DOHH2 (cell line): ENCODE measurements around the gene PVALEF.

Experiments used
- H3F3A ChIP-seq: fragments of 200-600 bp; sonication (generic), shearing (Covaris generic); 2 replicates; pipeline ENCODE4 v1.6.0; 2016; ENCODE audit warnings: antibody characterized with exemption, mild to moderate bottlenecking; ENCODE audit not compliant: control insufficient read depth, insufficient read depth
- H3K27ac ChIP-seq: fragments of 200-600 bp; sonication (generic); 2 replicates; pipeline ENCODE4 v1.5.1; 2014; ENCODE audit warnings: low read depth, mild to moderate bottlenecking, low read length, moderate library complexity
- H3K27me3 ChIP-seq: fragments of 200-600 bp; sonication (generic); 2 replicates; pipeline ENCODE4 v1.6.1; 2014; ENCODE audit warnings: mild to moderate bottlenecking, low read length, mixed read lengths; ENCODE audit not compliant: control insufficient read depth
- H3K36me3 ChIP-seq: fragments of 200-600 bp; sonication (generic); 2 replicates; pipeline ENCODE4 v1.6.1; 2014; ENCODE audit warnings: mild to moderate bottlenecking, low read length, moderate library complexity, mixed read lengths; ENCODE audit not compliant: control insufficient read depth
- H3K4me1 ChIP-seq: fragments of 200-600 bp; sonication (generic); 2 replicates; pipeline ENCODE4 v1.6.1; 2014; ENCODE audit warnings: mild to moderate bottlenecking, low read length, mixed read lengths; ENCODE audit not compliant: control insufficient read depth
- H3K4me2 ChIP-seq: fragments of 200-600 bp; sonication (generic); 2 replicates; pipeline ENCODE4 v1.6.0; 2014; ENCODE audit warnings: mild to moderate bottlenecking, low read length, moderate library complexity
- H3K4me3 ChIP-seq: fragments of 200-600 bp; sonication (generic); 2 replicates; pipeline ENCODE4 v1.5.1; 2014; ENCODE audit warnings: mild to moderate bottlenecking, low read length, mixed read lengths
- H3K79me2 ChIP-seq: fragments of 200-600 bp; sonication (generic); 2 replicates; pipeline ENCODE4 v1.6.1; 2014; ENCODE audit warnings: mild to moderate bottlenecking, low read length, mixed read lengths; ENCODE audit not compliant: control insufficient read depth
- H3K9me2 ChIP-seq: fragments of 200-600 bp; sonication (generic); replicated peaks from 2 replicates; pipeline ENCODE4 v1.6.1; 2014; ENCODE audit warnings: mild to moderate bottlenecking, low read length, mixed read lengths; ENCODE audit not compliant: control insufficient read depth
- H3K9me3 ChIP-seq: fragments of 200-600 bp; sonication (generic); 2 replicates; pipeline ENCODE4 v1.6.1; 2014; ENCODE audit warnings: antibody characterized with exemption, low read length, mixed read lengths; ENCODE audit not compliant: control insufficient read depth, insufficient read depth
- H4K20me1 ChIP-seq: fragments of 200-600 bp; sonication (generic); 2 replicates; pipeline ENCODE4 v1.6.0; 2014; ENCODE audit warnings: low read depth, mild to moderate bottlenecking, antibody characterized with exemption, low read length, moderate library complexity; ENCODE audit not compliant: control insufficient read depth, insufficient read depth
- CTCF ChIP-seq: fragments of 200-600 bp; sonication (generic); IDR thresholded peaks from one replicate; pipeline ENCODE4 v1.5.1; 2014; ENCODE audit warnings: antibody characterized with exemption, mild to moderate bottlenecking, low read depth, low read length; ENCODE audit not compliant: poor library complexity, severe bottlenecking
- EZH2phosphoT487 ChIP-seq: fragments of 200-600 bp; sonication (generic); IDR thresholded peaks from 2 replicates; pipeline ENCODE4 v1.6.1; 2017; ENCODE audit warnings: borderline replicate concordance, mild to moderate bottlenecking, antibody characterized with exemption, low read length, moderate library complexity, mixed read lengths

Gene PVALEF

DNA sequence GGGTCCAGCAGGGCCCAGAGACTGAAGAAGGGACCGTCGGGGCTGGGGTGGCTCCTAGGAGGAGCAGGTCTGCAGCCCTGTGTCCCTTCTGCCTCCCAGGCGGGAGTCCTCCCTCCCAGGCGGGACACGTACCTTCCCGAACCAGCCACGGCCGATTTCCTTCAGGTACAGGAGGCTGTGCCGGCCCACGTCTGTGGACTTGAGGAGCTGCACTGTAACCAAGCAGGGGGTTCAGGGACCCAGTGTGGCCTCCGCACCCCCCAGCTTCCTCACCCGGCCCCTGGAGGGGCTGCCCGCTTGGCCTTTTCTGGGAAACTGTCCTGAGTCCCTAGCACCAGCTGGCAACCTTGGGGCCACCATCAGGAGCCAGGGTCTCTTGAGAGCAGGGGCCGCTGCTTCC is 37.0 kb upstream of the PVALEF start:
- Histone ChIP-seq H3K9me3 (no peaks in the 10 kb centered on the region), H3K36me3 (no peaks in the 10 kb centered on the region), H4K20me1 (no peaks in the 10 kb centered on the region), H3K9me2 (no peaks in the 10 kb centered on the region), H3K4me2 (no peak overlapping the region), H3K4me3 (no peak overlapping the region), H3K79me2 (no peaks in the 10 kb centered on the region), H3K27ac (no peak overlapping the region), H3K27me3 (no peaks in the 10 kb centered on the region), H3K4me1 (no peaks in the 10 kb centered on the region), H3F3A (no peaks in the 10 kb centered on the region)
- TF ChIP-seq EZH2phosphoT487: no peak
- no peak for TF ChIP-seq CTCF

DNA sequence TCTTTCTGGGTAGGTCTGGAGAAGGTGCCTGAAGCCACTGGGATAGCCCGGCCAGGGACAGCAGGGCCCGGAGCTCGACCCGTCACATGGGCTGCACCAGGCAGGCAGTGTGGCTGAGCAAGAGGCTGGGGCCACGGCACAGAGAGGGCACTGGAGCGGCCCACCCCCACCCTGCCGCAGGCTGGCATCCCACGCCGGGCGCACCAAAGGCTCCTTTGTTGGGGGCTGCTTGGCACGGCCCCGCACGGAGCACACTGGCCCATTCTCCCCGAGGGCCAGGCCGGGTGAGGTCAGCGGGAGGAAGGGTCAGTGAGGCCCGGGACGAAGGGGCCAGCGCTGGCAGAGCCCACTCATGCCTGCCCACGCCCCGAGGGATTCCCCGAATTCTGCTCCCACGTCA is 36.5 kb upstream of the PVALEF start:
- Histone ChIP-seq H3K9me2 (no peaks in the 10 kb centered on the region), H3K4me1 (no peaks in the 10 kb centered on the region), H4K20me1 (no peaks in the 10 kb centered on the region), H3K36me3 (no peaks in the 10 kb centered on the region), H3K27ac (no peak overlapping the region), H3F3A (no peaks in the 10 kb centered on the region), H3K4me3 (no peak overlapping the region), H3K79me2 (no peaks in the 10 kb centered on the region), H3K4me2 (no peak overlapping the region), H3K27me3 (no peaks in the 10 kb centered on the region), H3K9me3 (no peaks in the 10 kb centered on the region)
- TF ChIP-seq EZH2phosphoT487: no peak
- TF ChIP-seq CTCF: no peak

GRCh38 chr17:81129289-81129688 is 36.0 kb upstream of the PVALEF start:
- Histone ChIP-seq H4K20me1 (no peaks in the 10 kb centered on the region), H3K9me3 (no peaks in the 10 kb centered on the region), H3K4me3 (no peak overlapping the region), H3K36me3 (no peaks in the 10 kb centered on the region), H3K27ac (no peak overlapping the region), H3F3A (no peaks in the 10 kb centered on the region), H3K4me1 (no peaks in the 10 kb centered on the region), H3K79me2 (no peaks in the 10 kb centered on the region), H3K9me2 (no peaks in the 10 kb centered on the region), H3K4me2 (no peak overlapping the region), H3K27me3 (no peaks in the 10 kb centered on the region)
- TF ChIP-seq EZH2phosphoT487 (no peak), CTCF (no peak)
